Adrenal gland (tissue), 5 donors: ENCODE data around the gene CCDC69.

Experiments used
- CTCF ChIP-seq, 6 experiments: fragments of 450-650 bp in 4 of 6; fragments of 200-600 bp in 2 of 6; sonication (generic) in 1 of 6; IDR thresholded peaks; 1 replicate in 5 of 6; 2 replicates in 1 of 6; pipeline versions ENCODE4 v1.5.1 to v1.8.0; 2016 to 2021; ENCODE audit warnings: antibody characterized with exemption in 6 of 6, mild to moderate bottlenecking in 2 of 6, moderate library complexity in 1 of 6
- POLR2A ChIP-seq, 2 donors: fragments of 450-650 bp; IDR thresholded peaks; one replicate each; pipeline ENCODE4 v1.6.1; 2017; ENCODE audit warnings: antibody characterized with exemption in 2 of 2, mild to moderate bottlenecking in 2 of 2, moderate library complexity in 1 of 2
- donor health status: DM: no; HTN: no; CAD: no.

GRCh38 chr5:151224372-151224771 lies 480 bp upstream of the CCDC69 start:
- TF ChIP-seq CTCF (IDR thresholded peaks at IDR 0.05): no peak
- TF ChIP-seq POLR2A (IDR thresholded peaks at IDR 0.05): no peak
